ENCODE measurements around the gene MEAK7. TPM values are rescaled to one million over a fixed set of nuclear protein-coding genes. Genes with fewer than 3 reads are reported as not detected.

Gene MEAK7
- total and polyA plus RNA-seq, 2 of the 8 experiments (the other 6 are each of a cell fraction or from before 2014, with no cell fraction given): 9.6 to 19.6 TPM

Other genes starting within 250 kb of the MEAK7 start
- 1.1 and 1.6 TPM in 2 replicates for gene WFDC1, start 209.8 kb downstream of the MEAK7 start, total RNA-seq (2021; fragmentation: NEBNext Ultra II Directional; extraction: Animal tissue kit (Norgen Biotek cat#: 25700))
- gene WFDC1, start 209.8 kb downstream of the MEAK7 start, polyA plus RNA-seq (2011; rRNA removed): 0.52 and 0.70 TPM in 2 replicates
- 2.8 and 3.6 TPM in 2 replicates for gene ATP2C2, start 136.1 kb downstream of the MEAK7 start, total RNA-seq (2021; fragmentation: NEBNext Ultra II Directional; extraction: Animal tissue kit (Norgen Biotek cat#: 25700))
- 1.2 and 2.6 TPM in 2 replicates for gene ATP2C2, start 136.1 kb downstream of the MEAK7 start, polyA plus RNA-seq (2011; rRNA removed)
- gene COTL1, start 113.4 kb upstream of the MEAK7 start, total RNA-seq (2021; fragmentation: NEBNext Ultra II Directional; extraction: Animal tissue kit (Norgen Biotek cat#: 25700)): 183 TPM in 2 replicates
- 59.2 and 89.0 TPM in 2 replicates for gene COTL1, start 113.4 kb upstream of the MEAK7 start, polyA plus RNA-seq (2011; rRNA removed)
- gene KLHL36, start 143.9 kb upstream of the MEAK7 start, total RNA-seq (2021; fragmentation: NEBNext Ultra II Directional; extraction: Animal tissue kit (Norgen Biotek cat#: 25700)): 33.6 and 35.3 TPM in 2 replicates
- 22.9 and 33.7 TPM in 2 replicates for gene KLHL36, start 143.9 kb upstream of the MEAK7 start, polyA plus RNA-seq (2011; rRNA removed)
- 186 and 195 TPM in 2 replicates for gene USP10, start 195.3 kb upstream of the MEAK7 start, total RNA-seq (2021; fragmentation: NEBNext Ultra II Directional; extraction: Animal tissue kit (Norgen Biotek cat#: 25700))
- gene USP10, start 195.3 kb upstream of the MEAK7 start, polyA plus RNA-seq (2011; rRNA removed): 171 and 224 TPM in 2 replicates